ENCODE results near the gene FOLR1.
"Not testable (repeated sequence)": the region's sequence is repeated elsewhere in the genome, so short reads cannot be mapped to it uniquely, and the experiment has no call there.

FOLR1 gene

DNA sequence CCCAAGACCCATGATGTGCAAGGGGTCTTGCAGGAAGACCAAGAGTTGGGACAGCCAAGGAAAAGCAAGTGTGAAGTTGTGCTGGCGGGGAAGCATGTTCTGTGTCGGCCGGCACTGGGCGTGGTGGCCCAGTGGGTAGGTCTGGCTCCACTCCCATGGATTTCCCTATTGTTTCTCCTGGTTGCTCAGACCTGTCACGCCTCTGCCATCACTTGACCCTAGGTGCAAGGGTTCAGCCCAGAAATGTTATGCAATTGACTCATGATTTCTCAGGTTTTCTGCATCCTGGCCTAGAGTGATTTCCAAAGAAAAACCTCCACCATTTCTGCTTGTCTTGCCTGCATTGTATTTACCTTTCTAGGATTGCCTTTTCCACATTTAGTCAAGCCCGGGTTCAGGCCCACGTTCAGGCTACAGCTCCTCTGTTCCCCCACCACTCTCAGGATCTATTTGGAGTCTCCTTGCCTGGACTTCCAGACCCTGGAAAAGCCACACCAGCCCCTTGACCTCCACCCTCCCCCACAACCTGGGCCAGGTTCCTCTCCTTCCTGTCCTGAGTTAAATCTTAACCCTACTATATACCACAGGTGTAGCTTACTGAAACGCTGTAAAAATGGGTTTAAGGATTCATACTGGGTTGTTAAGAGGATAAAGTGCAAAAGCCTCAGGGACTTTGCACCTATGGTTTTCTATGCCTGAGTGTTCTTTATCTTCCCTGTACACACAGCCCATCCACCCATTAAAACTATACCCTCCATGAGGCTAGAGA, 17.5 kb upstream of the FOLR1 start:
- no peak overlapping the region for H3K4me3 Mint-ChIP-seq
- DNase-seq (ENCODE audit: low spot score in 2 of 2) (no peak), ATAC-seq (no peak)
- H3K4me1 Mint-ChIP-seq = no peaks in the 10 kb centered on the region
- no peak overlapping the region for H3K27ac Mint-ChIP-seq
- H3K36me3 Mint-ChIP-seq = no peaks in the 10 kb centered on the region
- no peaks in the 10 kb centered on the region for H3K9me3 Mint-ChIP-seq

DNA sequence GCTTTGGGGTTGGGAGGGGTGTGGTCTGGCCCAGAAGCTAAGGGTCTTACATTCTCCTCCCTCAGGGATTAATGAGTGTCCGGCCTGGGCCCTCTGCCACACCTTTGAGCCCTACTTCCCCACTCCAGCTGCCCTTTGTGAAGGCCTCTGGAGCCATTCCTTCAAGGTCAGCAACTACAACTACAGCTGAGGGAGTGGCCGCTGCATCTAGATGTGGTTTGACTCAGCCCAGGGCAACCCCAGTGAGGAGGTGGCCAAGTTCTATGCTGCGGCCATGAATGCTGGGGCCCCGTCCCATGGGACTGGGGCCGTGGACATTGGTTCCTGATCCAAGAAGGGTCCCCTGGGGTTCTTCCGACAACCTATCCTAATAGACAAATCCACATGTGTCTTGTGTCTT, 14.3 kb upstream of the FOLR1 start:
- ATAC-seq = no peak
- DNase-seq (ENCODE audit: low spot score in 2 of 2) = no peak
- Mint-ChIP-seq H3K9me3 (no peaks in the 10 kb centered on the region), H3K36me3 (no peaks in the 10 kb centered on the region), H3K4me1 (peaks cover 13% of the 10 kb centered on the region), H3K4me3 (no peak overlapping the region), H3K27ac (no peak overlapping the region)

DNA sequence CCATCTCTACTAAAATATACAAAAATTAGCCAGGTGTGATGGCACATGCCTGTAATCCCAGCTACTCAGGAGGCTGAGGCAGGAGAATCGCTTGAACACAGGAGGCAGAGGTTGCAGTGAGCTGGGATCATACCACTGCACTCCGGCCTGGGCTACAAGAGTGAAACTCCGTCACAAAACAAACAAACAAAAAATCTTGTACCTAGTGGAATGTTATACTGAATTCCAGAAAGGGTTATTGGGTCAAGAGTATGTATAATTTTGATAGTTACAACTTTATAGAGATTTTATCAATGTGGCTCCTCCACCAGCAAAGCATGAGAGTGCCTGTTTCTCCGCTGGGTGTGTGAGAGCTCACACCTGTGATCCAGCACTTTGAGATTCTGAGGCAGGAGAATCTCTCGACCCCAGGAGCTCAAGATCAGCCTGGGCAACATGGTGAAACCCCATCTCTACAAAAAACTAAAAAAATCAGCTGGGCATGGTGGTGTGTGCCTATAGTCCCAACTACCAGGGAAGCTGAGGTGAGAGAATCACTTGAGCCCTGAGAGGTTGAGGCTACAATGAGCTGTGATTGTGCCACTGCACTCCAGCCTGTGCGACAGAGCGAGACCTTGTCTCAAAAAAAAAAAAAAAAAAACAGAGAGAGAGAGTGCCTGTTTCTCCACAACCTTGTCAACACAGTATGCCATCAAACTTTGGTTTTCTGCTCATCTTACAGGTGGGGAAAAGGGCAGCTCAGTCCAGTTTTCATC, 12.7 kb upstream of the FOLR1 start:
- Mint-ChIP-seq H3K9me3 (no peaks in the 10 kb centered on the region), H3K36me3 (no peaks in the 10 kb centered on the region), H3K27ac (no peak overlapping the region), H3K4me3 (no peak overlapping the region), H3K4me1 (peaks cover 23% of the 10 kb centered on the region)
- DNase-seq (ENCODE audit: low spot score in 2 of 2) (no peak), ATAC-seq (no peak)

DNA sequence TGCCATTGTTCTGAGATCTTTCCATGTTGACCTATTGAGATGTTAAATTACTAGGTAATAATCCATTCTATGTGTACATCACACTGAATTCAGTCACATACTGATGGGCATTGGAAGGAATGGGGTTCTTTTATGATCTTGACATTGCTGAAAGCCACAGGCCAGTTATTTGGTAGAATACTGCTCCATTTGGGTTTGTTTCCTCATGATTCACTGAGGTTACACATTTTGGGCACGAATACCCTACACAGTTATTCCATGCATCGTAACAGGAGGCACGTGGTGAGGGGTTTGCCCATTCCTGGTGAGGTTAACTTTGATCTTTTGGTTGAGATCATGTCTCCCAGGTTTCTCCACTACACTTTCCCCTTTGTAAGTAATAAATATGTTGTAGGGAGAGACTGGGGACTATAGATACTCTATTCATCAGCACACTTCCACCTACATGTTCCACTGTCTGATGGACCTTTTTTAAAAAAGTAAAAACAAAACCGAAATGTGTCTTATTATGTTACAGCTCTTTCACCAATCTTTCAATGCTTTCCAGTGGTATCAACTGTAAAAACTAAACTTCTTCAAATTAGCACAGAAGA, 12.0 kb upstream of the FOLR1 start:
- no peaks in the 10 kb centered on the region for H3K9me3 Mint-ChIP-seq
- no peaks in the 10 kb centered on the region for H3K36me3 Mint-ChIP-seq
- DNase-seq (ENCODE audit: low spot score in 2 of 2) (no peak), ATAC-seq (peak; percentile 38)
- peak overlapping the region; percentile 27 for H3K27ac Mint-ChIP-seq
- H3K4me1 Mint-ChIP-seq = peaks cover 23% of the 10 kb centered on the region
- no peak overlapping the region for H3K4me3 Mint-ChIP-seq

DNA sequence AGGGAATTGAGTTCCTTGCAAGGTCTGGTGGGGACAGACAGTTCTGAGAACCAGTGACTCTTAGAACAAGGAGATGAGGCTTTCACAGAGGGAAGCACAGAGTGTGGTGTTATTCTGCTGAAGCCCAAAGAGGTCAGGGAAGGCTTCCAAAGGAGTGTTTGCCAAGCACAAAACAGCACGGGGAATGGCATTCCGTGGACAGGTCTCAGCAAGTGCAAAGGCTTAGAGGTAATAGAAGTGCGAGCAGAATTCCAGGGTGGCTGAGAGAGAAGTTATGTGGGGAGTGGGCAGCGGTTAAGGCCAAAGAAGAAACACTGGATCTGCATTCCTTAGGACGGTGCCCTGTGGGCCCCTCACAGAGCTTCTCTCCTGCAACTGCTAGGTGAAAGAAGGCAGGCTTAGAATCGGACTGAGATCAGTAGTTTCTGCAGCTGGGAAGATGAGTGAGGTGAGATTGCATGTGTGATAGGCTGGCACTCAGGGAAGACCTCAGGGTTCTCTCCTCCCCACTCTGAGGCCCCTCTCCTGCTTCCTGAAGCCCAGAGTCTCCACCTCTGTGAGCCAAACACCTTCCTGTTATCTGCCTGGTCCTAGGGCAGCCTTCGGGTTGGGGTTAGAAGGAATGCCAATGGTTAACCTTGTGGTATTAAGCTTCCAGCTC, 10.9 kb upstream of the FOLR1 start:
- not testable (repeated sequence) for H3K4me3 Mint-ChIP-seq; ATAC-seq; H3K27ac Mint-ChIP-seq; H3K36me3 Mint-ChIP-seq; H3K9me3 Mint-ChIP-seq; DNase-seq (ENCODE audit: low spot score in 2 of 2)
- H3K4me1 Mint-ChIP-seq = peaks cover 23% of the 10 kb centered on the region

DNA sequence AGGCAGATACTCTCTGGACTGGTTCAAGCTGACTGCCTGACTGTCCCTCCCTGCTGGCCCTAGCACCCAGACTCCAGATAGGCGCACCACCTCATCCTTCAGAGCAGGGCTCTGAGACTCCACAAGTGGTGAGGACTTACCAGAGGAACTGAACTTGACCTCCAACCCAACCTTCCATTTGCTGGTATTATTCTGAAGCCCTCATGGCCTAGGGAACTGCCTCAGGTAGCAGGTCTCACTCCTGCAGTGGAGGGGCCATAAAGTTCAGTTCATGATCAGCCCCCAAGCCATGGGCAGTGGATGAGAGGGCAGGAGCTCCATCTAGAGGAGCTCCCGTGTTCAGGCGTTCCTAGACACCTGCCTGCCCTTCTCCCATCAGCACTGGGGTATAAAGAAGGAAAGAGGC, 10.4 kb upstream of the FOLR1 start:
- not testable (repeated sequence) for H3K4me3 Mint-ChIP-seq; H3K9me3 Mint-ChIP-seq; DNase-seq (ENCODE audit: low spot score in 2 of 2); H3K36me3 Mint-ChIP-seq; H3K27ac Mint-ChIP-seq
- peaks cover 23% of the 10 kb centered on the region for H3K4me1 Mint-ChIP-seq
- peak; percentile 15 for ATAC-seq

DNA sequence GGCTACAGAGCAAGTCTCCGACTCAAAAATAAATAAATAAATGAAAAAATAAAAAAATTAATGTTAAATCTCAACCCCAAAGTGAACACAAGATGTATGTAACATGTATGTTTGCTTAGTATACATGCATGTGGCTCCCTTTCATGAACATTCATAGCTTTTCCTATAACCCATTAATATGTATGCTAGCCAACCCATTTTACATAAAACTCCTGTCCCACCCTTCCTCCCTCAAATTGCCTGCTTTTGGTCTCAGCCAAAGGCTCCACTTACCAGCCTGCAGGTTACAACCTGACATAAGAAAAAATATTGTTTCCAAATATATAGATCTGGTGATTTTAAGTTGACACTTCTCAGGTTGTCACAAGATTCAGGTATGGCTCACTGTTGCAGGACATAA, 3.7 kb upstream of the FOLR1 start:
- no peak overlapping the region for H3K4me3 Mint-ChIP-seq
- H3K4me1 Mint-ChIP-seq = peaks cover 3% of the 10 kb centered on the region
- ATAC-seq (no peak), DNase-seq (ENCODE audit: low spot score in 2 of 2) (no peak)
- H3K36me3 Mint-ChIP-seq = no peaks in the 10 kb centered on the region
- H3K9me3 Mint-ChIP-seq = no peaks in the 10 kb centered on the region
- no peak overlapping the region for H3K27ac Mint-ChIP-seq

DNA sequence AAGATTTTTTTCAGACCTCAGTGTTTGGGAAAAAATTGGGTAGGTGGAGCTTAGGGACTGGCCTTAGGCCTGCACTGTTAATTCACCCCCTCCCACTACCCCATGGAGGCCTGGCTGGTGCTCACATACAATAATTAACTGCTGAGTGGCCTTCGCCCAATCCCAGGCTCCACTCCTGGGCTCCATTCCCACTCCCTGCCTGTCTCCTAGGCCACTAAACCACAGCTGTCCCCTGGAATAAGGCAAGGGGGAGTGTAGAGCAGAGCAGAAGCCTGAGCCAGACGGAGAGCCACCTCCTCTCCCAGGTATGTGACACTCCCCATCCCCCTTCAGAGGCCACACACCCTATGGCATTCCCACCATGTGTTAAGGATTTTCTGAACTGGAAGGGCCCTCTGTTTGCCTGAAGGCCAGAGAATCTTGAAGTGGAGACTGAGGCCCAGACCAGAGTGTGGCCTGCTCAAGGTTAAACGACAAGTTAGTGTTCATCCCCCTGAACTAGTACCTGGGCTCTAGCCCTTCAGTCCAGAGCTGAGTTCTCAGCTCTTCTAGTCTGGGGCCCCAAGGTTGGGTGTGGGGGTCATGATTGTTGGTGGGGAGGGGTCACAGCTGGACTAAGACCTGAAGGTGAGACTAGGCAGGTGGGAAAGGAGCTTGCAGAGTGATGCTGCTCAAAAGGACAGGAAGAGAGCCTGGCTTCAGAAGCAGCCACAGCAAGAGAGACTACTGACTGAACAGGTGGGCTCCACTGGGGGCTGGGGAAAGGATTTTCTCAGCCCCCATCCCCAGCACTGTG, 2.3 kb upstream of the FOLR1 start:
- no peak overlapping the region for H3K27ac Mint-ChIP-seq
- no peak overlapping the region for H3K4me3 Mint-ChIP-seq
- H3K36me3 Mint-ChIP-seq = no peaks in the 10 kb centered on the region
- no peak for DNase-seq (ENCODE audit: low spot score in 2 of 2)
- H3K4me1 Mint-ChIP-seq = no peaks in the 10 kb centered on the region
- no peak for ATAC-seq
- H3K9me3 Mint-ChIP-seq = no peaks in the 10 kb centered on the region

DNA sequence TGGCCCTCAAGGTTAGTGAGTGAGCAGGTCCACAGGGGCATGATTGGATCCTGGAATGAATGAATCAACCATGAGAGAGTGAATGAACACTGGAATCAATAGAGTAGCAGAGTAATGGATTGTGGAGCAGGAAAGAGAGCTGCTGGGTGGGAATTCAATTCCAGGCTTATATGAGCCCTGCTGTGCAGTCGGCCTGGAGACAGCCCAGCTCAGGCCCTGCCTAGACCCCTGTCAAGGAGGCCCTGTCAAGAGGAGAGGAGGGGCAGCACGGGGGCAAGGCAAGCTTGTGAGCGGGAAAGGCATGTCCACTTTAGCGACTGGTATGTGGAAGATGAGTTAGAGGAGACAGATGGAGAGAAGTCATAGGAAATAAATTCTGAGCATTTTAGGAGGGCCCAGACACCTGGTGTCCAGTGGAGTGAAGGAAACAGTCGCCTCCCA, 1.3 kb upstream of the FOLR1 start:
- no peak for ATAC-seq
- Mint-ChIP-seq H3K27ac (no peak overlapping the region), H3K4me3 (no peak overlapping the region), H3K36me3 (no peaks in the 10 kb centered on the region), H3K9me3 (no peaks in the 10 kb centered on the region), H3K4me1 (no peaks in the 10 kb centered on the region)
- DNase-seq (ENCODE audit: low spot score in 2 of 2) = no peak

DNA sequence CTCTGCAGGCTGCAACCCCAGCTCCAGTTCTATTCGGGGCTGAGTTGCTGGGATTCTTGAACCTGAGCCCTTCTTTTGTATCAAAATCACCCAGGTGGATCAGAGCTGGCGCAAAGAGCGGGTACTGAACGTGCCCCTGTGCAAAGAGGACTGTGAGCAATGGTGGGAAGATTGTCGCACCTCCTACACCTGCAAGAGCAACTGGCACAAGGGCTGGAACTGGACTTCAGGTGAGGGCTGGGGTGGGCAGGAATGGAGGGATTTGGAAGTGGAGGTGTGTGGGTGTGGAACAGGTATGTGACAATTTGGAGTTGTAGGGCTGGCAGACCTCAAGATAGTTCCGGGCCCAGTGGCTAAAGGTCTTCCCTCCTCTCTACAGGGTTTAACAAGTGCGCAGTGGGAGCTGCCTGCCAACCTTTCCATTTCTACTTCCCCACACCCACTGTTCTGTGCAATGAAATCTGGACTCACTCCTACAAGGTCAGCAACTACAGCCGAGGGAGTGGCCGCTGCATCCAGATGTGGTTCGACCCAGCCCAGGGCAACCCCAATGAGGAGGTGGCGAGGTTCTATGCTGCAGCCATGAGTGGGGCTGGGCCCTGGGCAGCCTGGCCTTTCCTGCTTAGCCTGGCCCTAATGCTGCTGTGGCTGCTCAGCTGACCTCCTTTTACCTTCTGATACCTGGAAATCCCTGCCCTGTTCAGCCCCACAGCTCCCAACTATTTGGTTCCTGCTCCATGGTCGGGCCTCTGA, 3.8 kb downstream of the FOLR1 start:
- no peak overlapping the region for H3K27ac Mint-ChIP-seq
- ATAC-seq (no peak), DNase-seq (ENCODE audit: low spot score in 2 of 2) (no peak)
- H3K9me3 Mint-ChIP-seq = no peaks in the 10 kb centered on the region
- H3K4me3 Mint-ChIP-seq = no peak overlapping the region
- H3K36me3 Mint-ChIP-seq = no peaks in the 10 kb centered on the region
- H3K4me1 Mint-ChIP-seq = no peaks in the 10 kb centered on the region

DNA sequence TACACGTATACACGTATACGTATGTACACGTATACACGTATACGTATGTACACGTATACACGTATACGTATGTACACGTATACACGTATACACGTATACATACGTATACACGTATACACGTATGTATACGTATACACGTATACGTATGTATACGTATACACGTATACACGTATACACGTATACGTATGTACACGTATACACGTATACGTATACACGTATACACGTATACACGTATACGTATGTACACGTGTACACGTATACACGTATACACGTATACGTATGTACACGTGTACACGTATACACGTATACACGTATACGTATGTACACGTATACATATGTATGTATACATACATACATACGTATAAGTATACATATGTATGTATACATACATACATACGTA, 9.5 kb downstream of the FOLR1 start:
- H3K4me3 Mint-ChIP-seq; H3K36me3 Mint-ChIP-seq; H3K4me1 Mint-ChIP-seq; H3K27ac Mint-ChIP-seq; H3K9me3 Mint-ChIP-seq; ATAC-seq; DNase-seq (ENCODE audit: low spot score in 2 of 2): not testable (repeated sequence)

DNA sequence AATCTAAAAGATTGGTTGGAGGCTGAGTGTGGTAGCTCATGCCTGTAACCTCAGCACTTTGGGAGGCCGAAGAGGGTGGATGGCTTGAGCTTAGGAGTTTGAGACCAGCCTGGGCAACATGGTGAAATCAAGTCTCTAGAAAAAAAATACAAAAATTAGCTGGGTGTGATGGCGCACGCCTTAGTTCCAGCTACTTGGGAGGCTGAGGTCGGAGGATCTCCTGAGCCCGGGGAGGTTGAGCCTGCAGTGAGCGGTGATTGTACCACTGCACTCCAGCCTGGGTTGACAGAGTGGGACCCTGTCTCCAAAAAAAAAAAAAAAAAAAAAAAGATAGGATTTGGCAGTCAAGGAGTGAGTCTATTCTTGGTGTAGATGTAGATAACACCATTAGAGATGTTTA, 10.6 kb downstream of the FOLR1 start:
- Mint-ChIP-seq H3K36me3 (no peaks in the 10 kb centered on the region), H3K9me3 (no peaks in the 10 kb centered on the region), H3K27ac (no peak overlapping the region), H3K4me1 (no peaks in the 10 kb centered on the region), H3K4me3 (no peak overlapping the region)
- ATAC-seq = no peak
- no peak for DNase-seq (ENCODE audit: low spot score in 2 of 2)

DNA sequence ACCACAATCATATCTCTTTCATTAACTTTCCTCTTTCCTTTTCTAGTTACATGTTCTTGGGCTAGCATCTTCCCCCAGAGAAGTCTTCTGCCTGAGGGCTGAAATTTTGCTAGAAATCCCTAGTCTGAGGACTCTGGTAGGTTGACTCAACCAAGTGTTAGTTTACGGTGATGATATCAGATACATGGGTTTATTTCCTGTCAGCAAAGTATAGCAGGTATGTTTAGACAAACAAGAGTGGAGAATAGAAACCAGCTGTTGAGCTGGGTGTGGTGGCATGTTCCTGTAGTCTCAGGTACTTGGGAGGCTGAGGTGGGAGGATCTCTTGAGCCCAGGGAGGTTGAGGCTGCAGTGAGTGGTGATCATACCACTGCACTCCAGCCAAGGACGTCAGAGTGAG, 11.2 kb downstream of the FOLR1 start:
- Mint-ChIP-seq H3K4me1 (no peaks in the 10 kb centered on the region), H3K27ac (no peak overlapping the region), H3K36me3 (no peaks in the 10 kb centered on the region), H3K9me3 (no peaks in the 10 kb centered on the region), H3K4me3 (no peak overlapping the region)
- DNase-seq (ENCODE audit: low spot score in 2 of 2) (no peak), ATAC-seq (no peak)

DNA sequence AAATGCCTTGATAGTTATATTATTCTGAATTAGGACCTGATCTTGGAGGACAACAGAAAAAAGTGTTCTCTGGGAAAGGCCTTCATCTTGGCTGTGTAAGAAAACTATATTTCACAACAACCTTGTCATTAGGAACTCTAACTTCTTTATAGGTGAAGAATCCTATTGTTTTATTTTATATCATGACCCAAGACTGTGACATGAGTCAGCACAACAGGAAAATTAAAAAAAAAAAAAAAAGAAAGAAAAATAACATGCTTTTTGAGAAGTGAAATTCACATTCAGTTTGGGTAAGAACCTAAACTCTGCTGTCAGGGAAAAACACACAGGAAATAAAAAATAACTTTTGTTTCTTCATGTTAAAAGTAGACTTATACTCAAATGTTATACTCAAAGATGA, 12.9 kb downstream of the FOLR1 start:
- DNase-seq (ENCODE audit: low spot score in 2 of 2) (no peak), ATAC-seq (no peak)
- no peaks in the 10 kb centered on the region for H3K36me3 Mint-ChIP-seq
- no peaks in the 10 kb centered on the region for H3K4me1 Mint-ChIP-seq
- H3K27ac Mint-ChIP-seq = no peak overlapping the region
- H3K9me3 Mint-ChIP-seq = peaks cover 8% of the 10 kb centered on the region
- H3K4me3 Mint-ChIP-seq = no peak overlapping the region

Measured in stimulated activated effector memory CD8-positive, alpha-beta T cell treated with anti-CD3 and anti-CD28 coated beads, Interleukin-12 subunit alpha, Interleukin-12 subunit beta, amount 100 ng/mL, for 72 hours (primary cell).